Neutrophil (primary cell): ENCODE data around the gene REV3L.

Experiments used
- H3K27ac ChIP-seq: fragments of 200-600 bp; sonication (generic); 2 replicates; pipeline ENCODE4 v1.5.1; 2016; ENCODE audit warnings: mild to moderate bottlenecking, moderate library complexity
- H3K27me3 ChIP-seq: fragments of 200-600 bp; sonication (generic); 2 replicates; pipeline ENCODE4 v1.6.0; 2016; ENCODE audit warnings: mild to moderate bottlenecking
- H3K36me3 ChIP-seq: fragments of 200-600 bp; sonication (generic); 2 replicates; pipeline ENCODE4 v1.5.1; 2017
- H3K4me1 ChIP-seq, 2 experiments: fragments of 200-600 bp in 1 of 2; sonication (generic) in 1 of 2; 1 replicate in 1 of 2; 2 replicates in 1 of 2; pipeline versions ENCODE4 v1.5.1 to v1.6.1; 2013 to 2016; ENCODE audit warnings: low read depth in 1 of 2, low read length in 1 of 2, mild to moderate bottlenecking in 1 of 2, moderate library complexity in 1 of 2; ENCODE audit not compliant: control insufficient read depth in 1 of 2, insufficient read depth in 1 of 2
- H3K4me3 ChIP-seq, 2 experiments: fragments of 200-600 bp in 1 of 2; sonication (generic) in 1 of 2; 1 replicate in 1 of 2; 2 replicates in 1 of 2; pipeline ENCODE4 v1.5.1; 2013 to 2016; ENCODE audit warnings: low read depth in 1 of 2, low read length in 1 of 2, mild to moderate bottlenecking in 1 of 2, moderate library complexity in 1 of 2
- H3K9me3 ChIP-seq: fragments of 200-600 bp; sonication (generic); 2 replicates; pipeline ENCODE4 v1.5.1; 2016
- TF ChIP-seq, protein P1 (sequence below): fragments of 200-600 bp; sonication (generic); IDR thresholded peaks from 2 replicates; pipeline ENCODE4 v1.5.1; 2016; ENCODE audit warnings: antibody characterized with exemption

REV3L gene

DNA sequence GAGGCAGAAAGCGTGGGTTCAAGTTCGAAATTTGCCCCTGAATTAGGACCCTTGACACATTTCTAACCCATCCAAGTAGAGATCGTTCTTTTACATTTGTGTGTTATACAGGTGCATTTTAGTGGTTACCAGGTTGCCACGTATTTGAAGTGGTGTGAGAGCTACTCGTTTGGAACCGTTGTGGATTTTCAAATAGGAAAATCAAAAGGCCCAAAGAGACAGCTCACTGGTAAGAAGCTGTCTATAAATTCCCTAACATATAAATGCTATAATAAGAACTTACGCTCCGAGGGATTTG is 1.6 kb upstream of the REV3L start:
- Histone ChIP-seq H3K4me3 (peak overlapping the region; percentile 84 to 87), H3K9me3 (no peaks in the 10 kb centered on the region), H3K4me1 (peaks cover 56 to 62% of the 10 kb centered on the region in 2 experiments), H3K27me3 (no peaks in the 10 kb centered on the region), H3K36me3 (no peaks in the 10 kb centered on the region), H3K27ac (peak overlapping the region; percentile 99)
- TF ChIP-seq, protein P1, sequence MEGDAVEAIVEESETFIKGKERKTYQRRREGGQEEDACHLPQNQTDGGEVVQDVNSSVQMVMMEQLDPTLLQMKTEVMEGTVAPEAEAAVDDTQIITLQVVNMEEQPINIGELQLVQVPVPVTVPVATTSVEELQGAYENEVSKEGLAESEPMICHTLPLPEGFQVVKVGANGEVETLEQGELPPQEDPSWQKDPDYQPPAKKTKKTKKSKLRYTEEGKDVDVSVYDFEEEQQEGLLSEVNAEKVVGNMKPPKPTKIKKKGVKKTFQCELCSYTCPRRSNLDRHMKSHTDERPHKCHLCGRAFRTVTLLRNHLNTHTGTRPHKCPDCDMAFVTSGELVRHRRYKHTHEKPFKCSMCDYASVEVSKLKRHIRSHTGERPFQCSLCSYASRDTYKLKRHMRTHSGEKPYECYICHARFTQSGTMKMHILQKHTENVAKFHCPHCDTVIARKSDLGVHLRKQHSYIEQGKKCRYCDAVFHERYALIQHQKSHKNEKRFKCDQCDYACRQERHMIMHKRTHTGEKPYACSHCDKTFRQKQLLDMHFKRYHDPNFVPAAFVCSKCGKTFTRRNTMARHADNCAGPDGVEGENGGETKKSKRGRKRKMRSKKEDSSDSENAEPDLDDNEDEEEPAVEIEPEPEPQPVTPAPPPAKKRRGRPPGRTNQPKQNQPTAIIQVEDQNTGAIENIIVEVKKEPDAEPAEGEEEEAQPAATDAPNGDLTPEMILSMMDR, result no peak

DNA sequence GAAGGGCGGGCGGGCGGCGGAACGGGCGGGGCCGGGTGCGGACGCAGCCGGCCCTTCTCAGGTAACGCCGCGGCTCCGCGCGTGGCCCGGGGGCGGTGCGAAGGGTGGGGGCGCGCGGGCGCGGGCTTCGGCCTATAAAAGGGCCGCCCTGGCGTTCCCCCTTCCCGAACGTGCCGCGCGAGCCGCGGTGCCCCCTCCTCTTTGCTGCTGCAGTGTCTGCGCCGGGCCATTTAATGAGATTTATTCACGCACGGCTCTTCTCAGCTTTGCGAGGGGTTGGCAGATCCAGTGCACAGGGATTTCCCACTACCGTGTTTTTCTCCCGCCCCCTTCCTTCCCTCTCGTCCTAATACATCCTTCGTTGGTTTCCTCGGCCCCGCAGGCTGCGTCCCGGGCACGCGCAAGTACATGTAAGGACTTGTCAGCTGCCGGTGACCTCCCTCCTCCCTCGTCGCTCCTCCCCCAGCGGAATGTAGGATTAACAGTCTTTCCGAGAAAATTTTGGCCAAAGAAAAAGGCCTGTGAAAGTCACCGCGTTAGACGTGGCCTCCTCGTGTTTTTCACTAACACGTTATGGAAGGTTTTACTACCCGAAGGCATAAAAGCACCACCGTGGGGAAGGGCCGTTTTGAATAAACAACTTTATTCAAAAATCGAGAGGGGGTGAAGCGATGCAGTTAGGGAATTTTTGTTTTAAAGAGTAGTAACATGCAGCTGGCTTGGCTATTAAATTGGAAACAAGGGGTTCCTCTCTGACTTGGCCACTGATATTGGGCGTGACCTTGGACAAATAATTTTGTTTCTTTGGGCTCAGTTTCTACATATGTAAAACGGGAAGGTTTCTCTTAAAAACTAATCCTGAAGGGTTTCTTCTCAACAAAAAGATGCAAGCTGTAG is 966 bp upstream of the REV3L start:
- Histone ChIP-seq H3K4me1 (peaks cover 56 to 61% of the 10 kb centered on the region in 2 experiments), H3K9me3 (no peaks in the 10 kb centered on the region), H3K4me3 (peak overlapping the region; percentile 84 to 87), H3K27ac (peak overlapping the region; percentile 99), H3K27me3 (no peaks in the 10 kb centered on the region), H3K36me3 (no peaks in the 10 kb centered on the region)
- TF ChIP-seq, protein P1, result no peak

DNA sequence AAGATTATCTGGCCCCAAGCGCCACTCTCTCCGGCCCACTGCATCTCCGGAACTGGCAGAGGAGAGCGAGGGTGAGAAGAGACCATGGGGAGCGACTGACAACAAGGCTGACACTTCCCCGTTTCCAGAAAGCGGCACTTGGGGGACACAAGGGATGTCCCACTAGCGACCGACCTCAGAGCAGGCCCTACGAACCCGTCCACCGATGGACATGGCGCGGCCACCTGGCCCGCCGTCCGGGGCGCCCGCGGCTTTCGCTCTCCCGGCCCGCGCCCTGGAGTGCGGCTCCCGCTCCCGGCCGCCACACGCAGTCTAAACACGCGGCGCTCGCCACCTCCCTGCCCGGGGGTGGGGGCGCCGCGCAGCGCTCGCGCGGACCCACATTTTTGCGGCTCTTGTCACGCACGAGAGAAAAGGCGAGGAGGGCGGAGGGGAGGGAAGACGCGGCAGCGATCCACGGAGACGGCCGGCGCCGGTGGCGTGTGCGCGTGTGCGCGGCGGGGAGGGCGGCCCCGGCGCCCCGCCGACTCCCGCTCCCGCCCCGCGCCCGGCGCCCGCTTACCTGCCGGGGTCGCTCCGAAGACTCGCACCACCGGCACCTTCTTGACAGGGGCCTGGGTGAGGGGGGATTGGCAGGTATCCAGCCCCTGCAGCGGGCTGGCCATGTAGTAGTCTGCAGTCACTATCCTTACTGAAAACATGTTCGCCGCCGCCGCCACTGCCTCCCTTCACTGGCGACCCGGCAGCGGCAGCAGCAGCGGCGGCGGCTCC is 645 bp downstream of the REV3L start:
- Histone ChIP-seq H3K27me3 (no peaks in the 10 kb centered on the region), H3K36me3 (no peaks in the 10 kb centered on the region), H3K9me3 (no peaks in the 10 kb centered on the region), H3K4me1 (peaks cover 41 to 45% of the 10 kb centered on the region in 2 experiments), H3K4me3 (peak overlapping the region; percentile 84 to 87), H3K27ac (peak overlapping the region; percentile 99)
- TF ChIP-seq, protein P1, result no peak

DNA sequence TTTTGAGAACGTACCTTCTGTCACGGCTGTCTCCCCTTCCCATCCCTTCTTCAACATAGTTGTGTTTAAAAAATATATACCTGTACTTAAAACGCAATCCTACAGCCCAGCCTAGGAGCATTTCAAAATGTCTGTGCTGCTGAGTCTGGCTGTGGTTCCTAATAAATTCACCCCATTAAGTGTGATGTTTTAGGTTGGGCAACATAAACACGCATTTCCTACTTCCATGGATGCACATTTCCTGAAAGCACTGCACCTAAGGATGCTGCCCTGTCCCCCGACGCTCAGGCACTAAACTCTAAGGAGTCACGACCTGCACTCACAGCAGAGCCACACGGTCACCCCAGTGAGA is 1.2 kb downstream of the REV3L start:
- no peaks in the 10 kb centered on the region for H3K27me3 ChIP-seq
- no peaks in the 10 kb centered on the region for H3K36me3 ChIP-seq
- H3K4me1 ChIP-seq, result peaks cover 36 to 39% of the 10 kb centered on the region in 2 experiments
- H3K27ac ChIP-seq, result peak overlapping the region; percentile 99
- TF ChIP-seq, protein P1, result no peak
- H3K4me3 ChIP-seq, result peak overlapping the region; percentile 84 to 87
- H3K9me3 ChIP-seq, result no peaks in the 10 kb centered on the region

DNA sequence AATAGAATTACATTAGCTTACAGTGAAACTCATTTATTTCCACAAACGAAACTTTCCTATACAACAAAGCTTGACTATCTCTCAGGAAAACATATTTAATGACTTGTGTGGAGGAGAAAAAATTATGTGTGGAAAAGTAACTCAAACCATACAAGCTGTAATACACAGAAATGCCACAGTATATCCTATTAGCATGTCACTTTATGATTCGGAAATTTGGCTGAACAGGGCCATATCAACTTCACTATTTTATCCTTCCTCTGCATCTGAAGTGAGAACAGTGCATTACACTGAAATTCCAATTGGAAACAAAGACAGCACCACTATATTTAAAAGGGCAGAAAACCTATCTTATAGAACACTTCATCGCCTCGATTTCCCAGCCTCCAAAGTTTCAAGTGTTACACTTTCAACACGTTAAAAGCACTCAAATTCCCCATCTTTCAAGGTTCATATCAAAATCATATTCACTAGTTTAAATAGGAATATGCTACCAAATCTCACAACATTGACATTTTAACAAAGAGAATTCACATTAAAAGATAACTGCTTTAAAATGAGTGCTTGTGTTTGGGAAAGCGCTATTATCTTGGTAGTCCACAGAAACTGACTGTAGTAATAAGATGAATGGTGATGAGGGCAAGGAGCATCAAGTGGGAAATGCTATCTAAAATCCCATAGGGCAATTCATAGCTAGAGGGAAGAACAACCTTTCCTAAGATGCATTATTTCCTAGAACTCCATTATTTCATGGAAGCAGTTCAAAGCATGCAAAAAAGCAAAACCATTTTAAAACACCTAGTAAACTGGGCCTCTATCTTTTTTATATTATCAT is 1.8 kb downstream of the REV3L start:
- H3K9me3 ChIP-seq, result no peaks in the 10 kb centered on the region
- TF ChIP-seq, protein P1, result no peak
- H3K36me3 ChIP-seq, result no peaks in the 10 kb centered on the region
- H3K27me3 ChIP-seq, result no peaks in the 10 kb centered on the region
- H3K4me1 ChIP-seq, result peaks cover 30 to 33% of the 10 kb centered on the region in 2 experiments
- H3K27ac ChIP-seq, result peak overlapping the region; percentile 99
- peak overlapping the region; percentile 84 to 87 for H3K4me3 ChIP-seq
